Stimulated activated naive CD8-positive, alpha-beta T cell treated with anti-CD3 and anti-CD28 coated beads, Interleukin-15, amount 100 ng/mL, for 72 hours (primary cell): ENCODE data around the gene PLEKHA1.
A peak's percentile ranks its signal among the peaks of the same experiment; 100 is the strongest.

ENCODE experiments used
- ATAC-seq: fragments of 150-1000 bp; cut with Tn5 transposase; 2 replicates; pipeline ENCODE4 v1.10.0; 2021; ENCODE audit warnings: mild to moderate bottlenecking, moderate library complexity
- DNase-seq, 2 donors: peaks; one replicate each; pipeline ENCODE4 v3.0.0; 2021 to 2022
- H3K27ac Mint-ChIP-seq, 2 donors: one replicate each; pipeline ENCODE4 v1.8.0; 2022; ENCODE audit warnings: mild to moderate bottlenecking in 2 of 2, mixed read lengths in 2 of 2, moderate library complexity in 2 of 2
- H3K27me3 Mint-ChIP-seq: one replicate; pipeline ENCODE4 v1.8.0; 2022; ENCODE audit warnings: mixed read lengths
- H3K4me1 Mint-ChIP-seq: one replicate; pipeline ENCODE4 v1.8.0; 2022; ENCODE audit warnings: mild to moderate bottlenecking, mixed read lengths
- H3K4me3 Mint-ChIP-seq, 2 donors: one replicate each; pipeline ENCODE4 v1.8.0; 2022; ENCODE audit warnings: mild to moderate bottlenecking in 2 of 2, mixed read lengths in 2 of 2, moderate library complexity in 1 of 2
- H3K9me3 Mint-ChIP-seq, 2 donors: one replicate each; pipeline ENCODE4 v1.8.0; 2022; ENCODE audit warnings: mixed read lengths in 2 of 2

The PLEKHA1 gene

DNA sequence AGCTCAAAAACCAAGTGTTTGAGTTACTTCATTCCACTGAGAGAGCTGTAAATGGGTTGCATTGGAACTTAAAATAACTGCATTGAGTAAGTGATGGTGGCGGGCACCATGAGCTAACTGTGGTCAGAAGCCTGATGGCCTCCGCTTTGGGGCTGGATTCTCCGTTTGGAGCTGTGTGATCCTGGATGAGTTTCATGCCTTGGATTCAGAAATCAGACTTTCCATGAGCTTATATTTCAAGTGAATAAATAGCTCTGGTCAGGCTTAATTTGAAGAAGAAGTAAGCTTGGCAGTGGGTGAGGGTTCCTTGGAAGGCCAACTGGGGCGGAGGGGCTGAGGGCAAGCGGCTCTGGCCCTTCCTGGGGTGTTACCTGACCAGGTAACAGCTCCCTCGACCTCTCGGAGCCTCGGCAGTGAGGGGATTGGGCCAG, 92.5 kb downstream of the PLEKHA1 start:
- DNase-seq (no peak), ATAC-seq (no peak)
- Mint-ChIP-seq H3K27ac (no peak overlapping the region), H3K4me1 (peaks cover 9% of the 10 kb centered on the region), H3K27me3 (peaks cover 96% of the 10 kb centered on the region), H3K4me3 (no peak overlapping the region), H3K9me3 (no peaks in the 10 kb centered on the region)

DNA sequence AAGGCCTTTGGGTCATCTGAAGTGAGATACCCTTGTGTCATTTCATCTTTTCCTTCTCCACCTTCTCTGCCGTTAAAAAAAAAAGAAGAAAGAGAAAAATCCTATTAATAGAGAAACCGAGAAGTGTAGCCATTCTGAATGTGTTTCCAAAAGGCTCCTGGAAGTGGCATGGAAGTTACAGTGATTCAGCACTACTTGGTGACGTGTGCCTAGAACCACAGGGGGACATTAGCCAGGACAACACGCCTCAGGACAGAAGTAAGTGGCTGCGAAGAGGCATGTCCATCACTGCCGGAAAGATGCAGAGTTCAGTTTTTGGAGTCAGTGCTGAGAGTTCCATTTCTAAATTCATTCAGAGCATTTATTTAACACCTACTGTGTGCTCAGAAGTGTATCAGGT, 93.2 kb downstream of the PLEKHA1 start:
- Mint-ChIP-seq H3K27ac (no peak overlapping the region), H3K27me3 (peaks cover 90% of the 10 kb centered on the region), H3K4me3 (no peak overlapping the region), H3K9me3 (no peaks in the 10 kb centered on the region), H3K4me1 (peaks cover 4% of the 10 kb centered on the region)
- no peak for DNase-seq
- no peak for ATAC-seq

GRCh38 chr10:122468307-122468925, 93.9 kb downstream of the PLEKHA1 start:
- no peak for ATAC-seq
- no peak for DNase-seq
- Mint-ChIP-seq H3K9me3 (no peaks in the 10 kb centered on the region), H3K27ac (no peak overlapping the region), H3K4me1 (no peaks in the 10 kb centered on the region), H3K4me3 (no peak overlapping the region), H3K27me3 (peaks cover 82% of the 10 kb centered on the region)

- H3K27ac Mint-ChIP-seq = no peak overlapping the region
- H3K4me1 Mint-ChIP-seq = peaks cover 4% of the 10 kb centered on the region
- no peak for ATAC-seq
- H3K9me3 Mint-ChIP-seq = no peaks in the 10 kb centered on the region
- H3K4me3 Mint-ChIP-seq = no peak overlapping the region
- peaks cover 79% of the 10 kb centered on the region for H3K27me3 Mint-ChIP-seq
- DNase-seq = no peak
Measured at GRCh38 chr10:122468926-122469781, 94.6 kb downstream of the PLEKHA1 start.

- DNase-seq (no peak), ATAC-seq (no peak)
- Mint-ChIP-seq H3K27me3 (peaks cover 79% of the 10 kb centered on the region), H3K27ac (no peak overlapping the region), H3K4me3 (no peak overlapping the region), H3K4me1 (peaks cover 11% of the 10 kb centered on the region), H3K9me3 (no peaks in the 10 kb centered on the region)
Measured at GRCh38 chr10:122469848-122470247, 95.3 kb downstream of the PLEKHA1 start.

- Mint-ChIP-seq H3K9me3 (no peaks in the 10 kb centered on the region), H3K4me1 (peaks cover 16% of the 10 kb centered on the region), H3K27ac (no peak overlapping the region), H3K4me3 (no peak overlapping the region), H3K27me3 (peaks cover 77% of the 10 kb centered on the region)
- ATAC-seq (no peak), DNase-seq (no peak)
Measured at GRCh38 chr10:122471531-122472177, 97.1 kb downstream of the PLEKHA1 start.

GRCh38 chr10:122473116-122473515, 98.6 kb downstream of the PLEKHA1 start:
- DNase-seq = no peak
- ATAC-seq = no peak
- Mint-ChIP-seq H3K4me1 (peaks cover 16% of the 10 kb centered on the region), H3K4me3 (no peak overlapping the region), H3K27ac (no peak overlapping the region), H3K9me3 (no peaks in the 10 kb centered on the region), H3K27me3 (peaks cover 63% of the 10 kb centered on the region)

- H3K4me3 Mint-ChIP-seq = peak overlapping the region in 1 of 2 donors; percentile 50
- H3K4me1 Mint-ChIP-seq = peaks cover 16% of the 10 kb centered on the region
- H3K27ac Mint-ChIP-seq = peak overlapping the region; percentile 31 to 91
- DNase-seq (no peak), ATAC-seq (peak; percentile 26)
- H3K27me3 Mint-ChIP-seq = peaks cover 59% of the 10 kb centered on the region
- no peaks in the 10 kb centered on the region for H3K9me3 Mint-ChIP-seq
Measured at GRCh38 chr10:122474131-122474818, 99.8 kb downstream of the PLEKHA1 start.

DNA sequence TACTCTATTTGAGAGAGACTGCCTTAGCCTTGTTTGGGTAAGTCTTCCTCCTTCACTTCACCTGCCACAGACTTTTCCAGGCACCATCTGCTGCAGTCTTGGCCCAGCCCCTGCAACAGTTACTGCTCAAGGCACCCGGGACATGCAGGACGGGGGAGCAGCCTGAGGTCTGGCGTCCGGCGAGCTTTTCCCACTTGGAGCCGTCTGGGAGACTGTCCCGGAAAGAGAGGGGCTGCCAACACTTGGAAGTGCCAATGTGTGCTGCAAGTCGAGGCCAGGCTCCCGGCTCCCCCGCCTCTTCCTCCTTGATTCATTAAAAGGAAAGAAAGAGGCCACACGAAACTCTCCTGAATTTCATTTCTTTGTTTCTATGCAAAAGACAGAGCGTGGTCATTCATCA, 100.6 kb downstream of the PLEKHA1 start:
- no peaks in the 10 kb centered on the region for H3K9me3 Mint-ChIP-seq
- H3K27me3 Mint-ChIP-seq = peaks cover 59% of the 10 kb centered on the region
- no peak overlapping the region for H3K27ac Mint-ChIP-seq
- peaks cover 16% of the 10 kb centered on the region for H3K4me1 Mint-ChIP-seq
- no peak for DNase-seq
- H3K4me3 Mint-ChIP-seq = no peak overlapping the region
- no peak for ATAC-seq

GRCh38 chr10:122475591-122476332, 101.3 kb downstream of the PLEKHA1 start:
- no peak for ATAC-seq
- no peak for DNase-seq
- peaks cover 55% of the 10 kb centered on the region for H3K27me3 Mint-ChIP-seq
- no peaks in the 10 kb centered on the region for H3K9me3 Mint-ChIP-seq
- no peak overlapping the region for H3K27ac Mint-ChIP-seq
- H3K4me3 Mint-ChIP-seq = no peak overlapping the region
- peaks cover 16% of the 10 kb centered on the region for H3K4me1 Mint-ChIP-seq

DNA sequence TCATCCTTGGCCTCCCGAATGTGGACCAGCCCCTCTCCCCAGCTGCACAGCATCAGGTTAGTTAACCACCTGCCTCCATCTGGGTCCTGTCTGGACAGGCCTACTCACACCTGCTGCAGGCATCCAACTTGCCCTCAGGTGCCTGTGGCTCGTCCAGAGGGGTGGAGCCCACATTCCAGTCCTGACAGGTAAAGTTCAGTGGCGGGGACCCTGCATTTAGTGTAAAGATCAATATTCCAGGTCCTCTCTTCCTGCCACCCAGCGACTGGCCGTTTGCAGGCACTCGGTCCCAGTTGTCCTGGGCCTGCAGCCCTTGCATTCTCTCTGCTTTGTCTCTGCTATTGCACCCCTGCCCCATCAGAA, 101.8 kb downstream of the PLEKHA1 start:
- ATAC-seq (no peak), DNase-seq (no peak)
- Mint-ChIP-seq H3K9me3 (no peaks in the 10 kb centered on the region), H3K27ac (no peak overlapping the region), H3K4me1 (peaks cover 16% of the 10 kb centered on the region), H3K27me3 (peaks cover 49% of the 10 kb centered on the region), H3K4me3 (no peak overlapping the region)

- H3K9me3 Mint-ChIP-seq = peaks cover 0 to 7% of the 10 kb centered on the region in 2 donors
- no peak overlapping the region for H3K27ac Mint-ChIP-seq
- DNase-seq = no peak
- no peak overlapping the region for H3K4me3 Mint-ChIP-seq
- peaks cover 16% of the 10 kb centered on the region for H3K4me1 Mint-ChIP-seq
- no peak for ATAC-seq
- peaks cover 45% of the 10 kb centered on the region for H3K27me3 Mint-ChIP-seq
Measured at GRCh38 chr10:122477436-122477835, 102.9 kb downstream of the PLEKHA1 start.

- peaks cover 42% of the 10 kb centered on the region for H3K27me3 Mint-ChIP-seq
- peaks cover 0 to 7% of the 10 kb centered on the region in 2 donors for H3K9me3 Mint-ChIP-seq
- no peak for DNase-seq
- H3K4me3 Mint-ChIP-seq = no peak overlapping the region
- peaks cover 13% of the 10 kb centered on the region for H3K4me1 Mint-ChIP-seq
- no peak for ATAC-seq
- H3K27ac Mint-ChIP-seq = no peak overlapping the region
Measured at GRCh38 chr10:122478971-122479370, 104.5 kb downstream of the PLEKHA1 start.

GRCh38 chr10:122480146-122480833, 105.8 kb downstream of the PLEKHA1 start:
- Mint-ChIP-seq H3K9me3 (peaks cover 0 to 7% of the 10 kb centered on the region in 2 donors), H3K4me1 (peaks cover under 1% of the 10 kb centered on the region), H3K4me3 (no peak overlapping the region), H3K27ac (no peak overlapping the region), H3K27me3 (peaks cover 29% of the 10 kb centered on the region)
- DNase-seq (no peak), ATAC-seq (no peak)
